CD4-positive, alpha-beta T cell (primary cell): ENCODE results near the gene RAD51B. TPM values are rescaled to one million over a fixed set of nuclear protein-coding genes. Genes with fewer than 3 reads are reported as not detected.

ENCODE experiments used
- ATAC-seq: fragments of 200-7000 bp; cut with Tn5 transposase; one replicate; pipeline ENCODE4 v1.10.0; 2022; ENCODE audit warnings: mild to moderate bottlenecking; ENCODE audit not compliant: poor library complexity
- CTCF ChIA-PET: fragments of 350-600 bp; sonication (Branson Sonifier 250); formaldehyde crosslinking; loops from one replicate; lab custom pipeline; 2021; ENCODE audit warnings: antibody characterized with exemption, inconsistent platforms; lab: Charles Lee
- POLR2A ChIA-PET: fragments of 350-600 bp; sonication (Branson Sonifier 250); formaldehyde crosslinking; loops from one replicate; lab custom pipeline; 2021; ENCODE audit warnings: antibody characterized with exemption, inconsistent platforms; lab: Charles Lee
- DNase-seq, 14 experiments: peaks; one replicate each; pipeline ENCODE4 v3.0.0-alpha.2; 2013 to 2020; ENCODE audit warnings: mixed read lengths in 2 of 14
- H3K27ac ChIP-seq, 2 donors: one replicate each; pipeline versions ENCODE4 v1.5.1 to v1.7.0; 2013; ENCODE audit warnings: low read length in 2 of 2, low read depth in 1 of 2, mild to moderate bottlenecking in 1 of 2
- H3K27me3 ChIP-seq, 2 experiments: 1 replicate in 1 of 2; 2 replicates in 1 of 2; pipeline versions ENCODE4 v1.6.1 to v1.7.0; 2013; ENCODE audit warnings: low read length in 2 of 2, control low read depth in 1 of 2, mild to moderate bottlenecking in 1 of 2, moderate library complexity in 1 of 2; ENCODE audit not compliant: insufficient read depth in 2 of 2, control insufficient read depth in 1 of 2
- H3K36me3 ChIP-seq: one replicate; pipeline ENCODE4 v1.6.1; 2013; ENCODE audit warnings: low read length, control low read depth; ENCODE audit not compliant: insufficient read depth
- H3K4me1 ChIP-seq: one replicate; pipeline ENCODE4 v1.6.1; 2013; ENCODE audit warnings: low read length, control low read depth; ENCODE audit not compliant: insufficient read depth
- H3K4me3 ChIP-seq: one replicate; pipeline ENCODE4 v1.5.1; 2013; ENCODE audit warnings: mild to moderate bottlenecking, low read length, moderate library complexity
- H3K9me3 ChIP-seq, 2 experiments: 1 replicate in 1 of 2; 2 replicates in 1 of 2; pipeline versions ENCODE4 v1.6.1 to v1.7.0; 2013; ENCODE audit warnings: low read length in 2 of 2, mild to moderate bottlenecking in 2 of 2, control low read depth in 1 of 2, moderate library complexity in 1 of 2; ENCODE audit not compliant: control insufficient read depth in 1 of 2, insufficient read depth in 1 of 2
- H3K27ac Mint-ChIP-seq: one replicate; pipeline ENCODE4 v1.8.0; 2020; ENCODE audit warnings: mixed read lengths
- H3K27me3 Mint-ChIP-seq: one replicate; pipeline ENCODE4 v1.8.0; 2021; ENCODE audit warnings: mixed read lengths
- H3K36me3 Mint-ChIP-seq: one replicate; pipeline ENCODE4 v1.8.0; 2021; ENCODE audit warnings: low read depth, mixed read lengths
- H3K4me1 Mint-ChIP-seq: one replicate; pipeline ENCODE4 v1.8.0; 2021; ENCODE audit warnings: low read depth, mixed read lengths
- H3K4me3 Mint-ChIP-seq: one replicate; pipeline ENCODE4 v1.8.0; 2020; ENCODE audit warnings: mild to moderate bottlenecking, mixed read lengths
- H3K9me3 Mint-ChIP-seq: one replicate; pipeline ENCODE4 v1.8.0; 2020; ENCODE audit warnings: mixed read lengths
- intact Hi-C, 2 experiments: fragments of 100-400 bp; cut with DNase I in 1 of 2; cut with micrococcal nuclease in 1 of 2; formaldehyde crosslinking; loops; one replicate each; pipeline versions ENCODE4 v1.15.1 to v1.9.0; 2023 to 2025; cut with DNase I, micrococcal nuclease
- total RNA-seq, 174 experiments: library from RNA in 2 of 174; stranded (reverse) in 2 of 174; gene quantifications; one replicate each; pipeline ENCODE4 v1.2.3 and lab custom pipeline; 2021 to 2026
- TF ChIP-seq, protein P1 (sequence below): fragments of 200-600 bp; IDR thresholded peaks from one replicate; pipeline ENCODE4 v1.8.0; 2022; ENCODE audit warnings: antibody characterized with exemption, mild to moderate bottlenecking

Gene RAD51B
- total RNA-seq, 2 experiments from 2014 or later, result 18.4 to 20.0 TPM

DNA sequence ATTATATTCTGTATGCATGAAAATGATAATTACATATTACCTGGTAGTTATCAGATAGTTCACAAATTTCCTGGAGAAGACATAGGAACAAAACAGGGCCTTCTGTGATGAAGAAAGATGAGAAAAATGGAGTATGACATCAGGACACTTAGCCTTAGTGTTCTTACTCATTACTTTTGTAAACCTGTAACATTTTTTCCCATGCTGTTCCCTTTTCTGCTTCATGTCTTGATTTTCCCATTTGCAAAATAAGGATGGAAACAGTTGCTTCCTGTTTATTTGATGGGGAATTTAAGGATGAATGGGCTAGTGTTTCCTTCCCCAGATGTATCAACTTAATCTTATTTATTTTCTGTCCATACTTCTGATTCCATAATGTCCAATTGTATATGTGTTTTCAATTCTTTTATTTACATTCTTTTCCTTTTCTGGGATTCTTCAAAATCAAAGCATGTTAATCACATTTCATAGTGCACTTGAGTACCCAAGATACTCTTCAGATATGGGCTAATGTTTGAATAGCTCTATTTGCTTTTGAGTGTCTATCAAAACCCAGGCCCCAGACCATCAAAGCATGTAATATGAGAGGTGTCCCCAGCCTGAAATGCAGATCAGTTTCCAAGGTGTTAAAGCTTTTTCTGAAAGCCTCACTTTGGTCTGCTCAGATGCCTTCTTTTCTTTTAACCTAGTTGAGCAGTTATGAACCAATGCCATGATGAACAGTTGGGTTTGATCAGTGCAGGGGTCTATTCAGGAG is 260.5 kb downstream of the RAD51B start:
- TF ChIP-seq, protein P1, sequence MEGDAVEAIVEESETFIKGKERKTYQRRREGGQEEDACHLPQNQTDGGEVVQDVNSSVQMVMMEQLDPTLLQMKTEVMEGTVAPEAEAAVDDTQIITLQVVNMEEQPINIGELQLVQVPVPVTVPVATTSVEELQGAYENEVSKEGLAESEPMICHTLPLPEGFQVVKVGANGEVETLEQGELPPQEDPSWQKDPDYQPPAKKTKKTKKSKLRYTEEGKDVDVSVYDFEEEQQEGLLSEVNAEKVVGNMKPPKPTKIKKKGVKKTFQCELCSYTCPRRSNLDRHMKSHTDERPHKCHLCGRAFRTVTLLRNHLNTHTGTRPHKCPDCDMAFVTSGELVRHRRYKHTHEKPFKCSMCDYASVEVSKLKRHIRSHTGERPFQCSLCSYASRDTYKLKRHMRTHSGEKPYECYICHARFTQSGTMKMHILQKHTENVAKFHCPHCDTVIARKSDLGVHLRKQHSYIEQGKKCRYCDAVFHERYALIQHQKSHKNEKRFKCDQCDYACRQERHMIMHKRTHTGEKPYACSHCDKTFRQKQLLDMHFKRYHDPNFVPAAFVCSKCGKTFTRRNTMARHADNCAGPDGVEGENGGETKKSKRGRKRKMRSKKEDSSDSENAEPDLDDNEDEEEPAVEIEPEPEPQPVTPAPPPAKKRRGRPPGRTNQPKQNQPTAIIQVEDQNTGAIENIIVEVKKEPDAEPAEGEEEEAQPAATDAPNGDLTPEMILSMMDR, result no peak
- H3K9me3 ChIP-seq, result peaks cover 0 to 5% of the 10 kb centered on the region in 2 experiments
- Mint-ChIP-seq H3K9me3 (no peaks in the 10 kb centered on the region), H3K4me3 (no peak overlapping the region), H3K36me3 (no peaks in the 10 kb centered on the region), H3K27ac (no peak overlapping the region), H3K4me1 (peaks cover 6% of the 10 kb centered on the region), H3K27me3 (no peaks in the 10 kb centered on the region)
- intact Hi-C loops, result no loop called here
- H3K4me3 ChIP-seq, result no peak overlapping the region
- CTCF ChIA-PET, result no interaction called here
- no peak for DNase-seq
- ATAC-seq, result no peak
- H3K4me1 ChIP-seq, result no peaks in the 10 kb centered on the region
- no peak overlapping the region for H3K27ac ChIP-seq
- POLR2A ChIA-PET, result no interaction called here
- H3K36me3 ChIP-seq, result no peaks in the 10 kb centered on the region
- no peaks in the 10 kb centered on the region for H3K27me3 ChIP-seq

DNA sequence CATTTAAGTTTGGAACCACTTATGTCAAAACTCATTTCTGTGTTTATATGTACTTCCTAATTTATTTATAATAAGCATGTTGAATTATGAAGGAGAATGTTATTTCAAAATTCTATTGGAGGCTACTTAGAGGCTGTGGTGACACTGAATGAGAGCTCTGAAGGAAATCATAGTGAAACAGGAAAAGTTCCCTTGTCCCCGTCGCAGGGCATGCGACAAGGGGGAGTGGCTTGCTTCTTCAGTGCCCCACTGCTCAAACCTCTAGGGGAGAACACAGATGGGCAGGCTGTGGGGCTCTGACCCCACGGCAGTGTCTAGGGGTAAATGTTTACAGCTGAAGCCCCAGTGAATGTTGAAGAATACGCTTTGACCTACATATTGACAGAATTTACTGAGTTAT is 261.9 kb downstream of the RAD51B start:
- ChIA-PET POLR2A (no interaction called here), CTCF (no interaction called here)
- H3K27me3 ChIP-seq, result no peaks in the 10 kb centered on the region
- no peaks in the 10 kb centered on the region for H3K4me1 ChIP-seq
- Mint-ChIP-seq H3K27ac (no peak overlapping the region), H3K9me3 (no peaks in the 10 kb centered on the region), H3K36me3 (no peaks in the 10 kb centered on the region), H3K4me3 (no peak overlapping the region), H3K4me1 (peaks cover 10% of the 10 kb centered on the region), H3K27me3 (no peaks in the 10 kb centered on the region)
- DNase-seq (no peak), ATAC-seq (no peak)
- H3K36me3 ChIP-seq, result no peaks in the 10 kb centered on the region
- intact Hi-C loops, result no loop called here
- H3K9me3 ChIP-seq, result peaks cover 0 to 5% of the 10 kb centered on the region in 2 experiments
- TF ChIP-seq, protein P1, result no peak
- no peak overlapping the region for H3K27ac ChIP-seq
- H3K4me3 ChIP-seq, result no peak overlapping the region

DNA sequence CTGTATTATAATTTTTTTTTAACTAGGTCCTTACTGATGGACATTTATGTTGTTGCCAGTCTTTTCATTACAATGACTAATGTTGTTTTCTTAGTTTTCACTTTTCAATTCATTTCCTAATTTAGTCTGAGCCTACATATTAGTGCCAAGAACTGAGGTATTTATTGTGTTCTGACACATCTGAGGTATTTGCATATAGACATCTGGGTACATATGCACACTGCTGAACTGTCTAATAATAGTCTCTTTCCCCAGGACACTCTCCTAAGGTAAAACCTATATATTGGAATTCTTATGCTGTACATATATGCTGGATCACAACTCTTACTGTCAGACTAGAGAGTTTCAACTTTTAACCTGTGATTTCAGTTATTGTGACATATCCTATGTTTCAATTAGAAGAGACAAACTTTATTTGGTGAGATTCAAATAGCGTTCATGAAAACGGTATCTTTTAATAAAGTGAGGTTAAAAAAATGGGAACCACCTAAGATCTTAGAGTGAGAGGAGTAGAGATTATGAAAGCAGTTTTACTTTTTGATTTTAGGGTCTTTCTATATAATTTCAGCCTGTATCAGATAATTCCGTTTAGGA is 263.2 kb downstream of the RAD51B start:
- H3K4me3 Mint-ChIP-seq, result no peak overlapping the region

More for the DNA sequence above, 263.2 kb downstream of the RAD51B start:
- ChIA-PET CTCF (no interaction called here), POLR2A (no interaction called here)
- ATAC-seq, result no peak
- no peaks in the 10 kb centered on the region for H3K4me1 ChIP-seq
- Mint-ChIP-seq H3K27ac (no peak overlapping the region), H3K27me3 (no peaks in the 10 kb centered on the region), H3K9me3 (no peaks in the 10 kb centered on the region), H3K4me1 (peaks cover 11% of the 10 kb centered on the region), H3K36me3 (no peaks in the 10 kb centered on the region)
- TF ChIP-seq, protein P1, result no peak
- H3K27ac ChIP-seq, result no peak overlapping the region
- H3K9me3 ChIP-seq, result peaks cover 0 to 5% of the 10 kb centered on the region in 2 experiments
- intact Hi-C loops, result no loop called here
- H3K4me3 ChIP-seq, result no peak overlapping the region
- no peaks in the 10 kb centered on the region for H3K27me3 ChIP-seq
- no peaks in the 10 kb centered on the region for H3K36me3 ChIP-seq
- no peak for DNase-seq
